ENCODE results near the gene OR7A10.

The OR7A10 gene

GRCh38 chr19:14826006-14826405 lies 22.7 kb downstream of the OR7A10 start:
- TF ChIP-seq CTCF (IDR thresholded peaks at IDR 0.05; ENCODE audit: low read depth, low read length) (no peak), EZH2phosphoT487 (IDR thresholded peaks at IDR 0.05; ENCODE audit: low read depth) (no peak)
- no peaks in the 10 kb centered on the region for H3K4me1 ChIP-seq (ENCODE audit: low read length)
- H3K4me3 ChIP-seq (ENCODE audit: low read length): no peak overlapping the region
- no peak overlapping the region for H3K27ac ChIP-seq (ENCODE audit: low read length)
- H3K9ac ChIP-seq (ENCODE audit: low read length): no peak overlapping the region
- no peaks in the 10 kb centered on the region for H3K9me3 ChIP-seq (ENCODE audit: insufficient read depth, low read length)
- no peaks in the 10 kb centered on the region for H3K36me3 ChIP-seq (replicated peaks; ENCODE audit: low read depth, low read length)
- H3K4me2 ChIP-seq (ENCODE audit: low read length): no peak overlapping the region
- no peaks in the 10 kb centered on the region for H3K79me2 ChIP-seq (ENCODE audit: low read length)
- H4K20me1 ChIP-seq (ENCODE audit: insufficient read depth, low read length): no peaks in the 10 kb centered on the region
- peaks cover 42% of the 10 kb centered on the region for H3K27me3 ChIP-seq (ENCODE audit: low read depth, low read length)
- H2AFZ ChIP-seq (ENCODE audit: low read depth, low read length): no peak overlapping the region

DNA sequence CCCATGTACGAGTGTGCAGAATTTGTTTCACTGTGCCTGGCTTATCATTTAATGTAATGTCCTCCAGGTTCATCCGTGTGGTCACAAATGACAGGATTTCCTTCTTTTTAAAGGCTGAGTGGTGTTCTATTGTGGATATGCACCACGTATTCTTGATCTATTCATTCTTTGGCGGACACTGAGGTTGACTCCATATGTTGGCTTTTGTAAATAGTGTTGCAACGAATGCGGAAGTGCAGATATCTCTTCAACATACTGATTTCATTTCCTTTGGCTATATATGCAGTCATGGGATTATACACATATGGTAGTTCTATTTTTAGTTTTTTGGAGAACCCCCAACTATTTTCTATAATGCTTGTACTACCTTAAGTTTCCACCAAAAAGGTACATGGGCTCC lies 26.8 kb downstream of the OR7A10 start:
- no peak overlapping the region for H3K27ac ChIP-seq (ENCODE audit: low read length)
- H2AFZ ChIP-seq (ENCODE audit: low read depth, low read length): no peak overlapping the region
- no peaks in the 10 kb centered on the region for H3K9me3 ChIP-seq (ENCODE audit: insufficient read depth, low read length)

DNA sequence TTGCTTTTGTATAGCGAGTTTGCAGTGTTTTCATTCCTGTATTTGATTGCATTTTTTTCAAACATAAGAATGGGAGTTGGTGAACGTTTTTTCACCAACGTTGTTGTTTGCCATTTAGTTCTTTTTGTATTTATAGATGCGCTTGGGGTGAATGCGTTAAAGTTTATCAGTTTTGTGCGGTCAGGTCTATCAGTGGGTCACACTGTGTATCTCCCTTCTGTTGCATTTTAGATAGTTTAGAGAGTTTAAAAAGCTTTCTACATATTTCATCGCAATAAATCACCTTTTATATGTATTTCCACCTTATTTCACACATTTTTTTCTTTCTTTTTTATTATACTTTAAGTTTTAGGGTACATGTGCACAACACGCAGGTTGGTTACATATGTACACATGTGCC lies 30.1 kb downstream of the OR7A10 start:
- H3K9ac ChIP-seq (ENCODE audit: low read length): no peak overlapping the region
- H3K9me3 ChIP-seq (ENCODE audit: insufficient read depth, low read length): no peaks in the 10 kb centered on the region
- peaks cover 2% of the 10 kb centered on the region; the same call in 1 of the 2 replicates for H3K27me3 ChIP-seq (ENCODE audit: low read depth, low read length)
- no peak for TF ChIP-seq EZH2phosphoT487 (IDR thresholded peaks at IDR 0.05; ENCODE audit: low read depth)
- TF ChIP-seq CTCF (IDR thresholded peaks at IDR 0.05; ENCODE audit: low read depth, low read length): no peak
- H3K36me3 ChIP-seq (replicated peaks; ENCODE audit: low read depth, low read length): no peaks in the 10 kb centered on the region
- no peaks in the 10 kb centered on the region for H3K4me1 ChIP-seq (ENCODE audit: low read length)
- no peak overlapping the region for H3K4me3 ChIP-seq (ENCODE audit: low read length)
- H3K4me2 ChIP-seq (ENCODE audit: low read length): no peak overlapping the region
- H4K20me1 ChIP-seq (ENCODE audit: insufficient read depth, low read length): no peaks in the 10 kb centered on the region
- H3K27ac ChIP-seq (ENCODE audit: low read length): no peak overlapping the region
- no peaks in the 10 kb centered on the region for H3K79me2 ChIP-seq (ENCODE audit: low read length)
- no peak overlapping the region for H2AFZ ChIP-seq (ENCODE audit: low read depth, low read length)

More for the DNA sequence above, 26.8 kb downstream of the OR7A10 start:
- H3K36me3 ChIP-seq (replicated peaks; ENCODE audit: low read depth, low read length): no peaks in the 10 kb centered on the region
- H4K20me1 ChIP-seq (ENCODE audit: insufficient read depth, low read length): no peaks in the 10 kb centered on the region
- H3K4me3 ChIP-seq (ENCODE audit: low read length): no peak overlapping the region
- no peak overlapping the region for H3K4me2 ChIP-seq (ENCODE audit: low read length)
- TF ChIP-seq EZH2phosphoT487 (IDR thresholded peaks at IDR 0.05; ENCODE audit: low read depth) (no peak), CTCF (IDR thresholded peaks at IDR 0.05; ENCODE audit: low read depth, low read length) (no peak)
- no peaks in the 10 kb centered on the region for H3K4me1 ChIP-seq (ENCODE audit: low read length)
- H3K79me2 ChIP-seq (ENCODE audit: low read length): no peaks in the 10 kb centered on the region
- no peak overlapping the region for H3K9ac ChIP-seq (ENCODE audit: low read length)
- peaks cover 27% of the 10 kb centered on the region for H3K27me3 ChIP-seq (ENCODE audit: low read depth, low read length)

GRCh38 chr19:14817052-14817451 lies 31.7 kb downstream of the OR7A10 start:
- Histone ChIP-seq H4K20me1 (ENCODE audit: insufficient read depth, low read length) (no peaks in the 10 kb centered on the region), H3K4me1 (ENCODE audit: low read length) (no peaks in the 10 kb centered on the region), H3K36me3 (replicated peaks; ENCODE audit: low read depth, low read length) (no peaks in the 10 kb centered on the region), H3K4me3 (ENCODE audit: low read length) (no peak overlapping the region), H3K27me3 (ENCODE audit: low read depth, low read length) (peaks cover 2% of the 10 kb centered on the region; the same call in 1 of the 2 replicates), H3K4me2 (ENCODE audit: low read length) (no peak overlapping the region), H2AFZ (ENCODE audit: low read depth, low read length) (no peak overlapping the region), H3K9ac (ENCODE audit: low read length) (no peak overlapping the region), H3K27ac (ENCODE audit: low read length) (no peak overlapping the region), H3K79me2 (ENCODE audit: low read length) (no peaks in the 10 kb centered on the region), H3K9me3 (ENCODE audit: insufficient read depth, low read length) (no peaks in the 10 kb centered on the region)
- TF ChIP-seq EZH2phosphoT487 (IDR thresholded peaks at IDR 0.05; ENCODE audit: low read depth) (no peak), CTCF (IDR thresholded peaks at IDR 0.05; ENCODE audit: low read depth, low read length) (no peak)
